Measurements from ENCODE around the gene C19orf33.

C19orf33 gene

GRCh38 chr19:38278751-38279150, 25.3 kb upstream of the C19orf33 start:
- FAIRE-seq (no peak), DNase-seq (ENCODE audit: insufficient read length, low spot score) (no peak)

- DNase-seq (ENCODE audit: insufficient read length, low spot score) (no peak), FAIRE-seq (no peak)
Observed at GRCh38 chr19:38280030-38280921, 23.8 kb upstream of the C19orf33 start.

- no peak for DNase-seq (ENCODE audit: insufficient read length, low spot score)
- no peak for FAIRE-seq
Observed at GRCh38 chr19:38281811-38282566, 22.1 kb upstream of the C19orf33 start.

- FAIRE-seq = no peak
Observed at GRCh38 chr19:38283271-38283670, 20.8 kb upstream of the C19orf33 start.

GRCh38 chr19:38284422-38284821, 19.6 kb upstream of the C19orf33 start:
- no peak for DNase-seq (ENCODE audit: insufficient read length, low spot score)
- no peak for FAIRE-seq

More at GRCh38 chr19:38283271-38283670, 20.8 kb upstream of the C19orf33 start:
- no peak for DNase-seq (ENCODE audit: insufficient read length, low spot score)

- FAIRE-seq (peak; percentile 40), DNase-seq (ENCODE audit: insufficient read length, low spot score) (no peak)
Observed at GRCh38 chr19:38285567-38285966, 18.5 kb upstream of the C19orf33 start.

GRCh38 chr19:38287604-38288003, 16.4 kb upstream of the C19orf33 start:
- DNase-seq (ENCODE audit: insufficient read length, low spot score) = no peak
- no peak for FAIRE-seq

- FAIRE-seq (no peak), DNase-seq (ENCODE audit: insufficient read length, low spot score) (no peak)
Observed at GRCh38 chr19:38288123-38288855, 15.8 kb upstream of the C19orf33 start.

- no peak for DNase-seq (ENCODE audit: insufficient read length, low spot score)
- no peak for FAIRE-seq
Observed at GRCh38 chr19:38289955-38290354, 14.1 kb upstream of the C19orf33 start.

- DNase-seq (ENCODE audit: insufficient read length, low spot score) (no peak), FAIRE-seq (peak; percentile 66)
Observed at GRCh38 chr19:38290631-38291147, 13.4 kb upstream of the C19orf33 start.

- FAIRE-seq = no peak
Observed at GRCh38 chr19:38291855-38292254, 12.2 kb upstream of the C19orf33 start.

GRCh38 chr19:38293281-38293680, 10.8 kb upstream of the C19orf33 start:
- FAIRE-seq (no peak), DNase-seq (ENCODE audit: insufficient read length, low spot score) (no peak)

More at GRCh38 chr19:38291855-38292254, 12.2 kb upstream of the C19orf33 start:
- no peak for DNase-seq (ENCODE audit: insufficient read length, low spot score)

GRCh38 chr19:38294090-38294489, 10.0 kb upstream of the C19orf33 start:
- FAIRE-seq = no peak
- no peak for DNase-seq (ENCODE audit: insufficient read length, low spot score)

- DNase-seq (ENCODE audit: insufficient read length, low spot score) (no peak), FAIRE-seq (no peak)
Observed at GRCh38 chr19:38298821-38299680, 5.0 kb upstream of the C19orf33 start.

GRCh38 chr19:38304352-38304865, 358 bp downstream of the C19orf33 start:
- FAIRE-seq (no peak), DNase-seq (ENCODE audit: insufficient read length, low spot score) (no peak)

- FAIRE-seq (no peak), DNase-seq (ENCODE audit: insufficient read length, low spot score) (no peak)
Observed at GRCh38 chr19:38304866-38305429, 897 bp downstream of the C19orf33 start.

- DNase-seq (ENCODE audit: insufficient read length, low spot score) = no peak
- no peak for FAIRE-seq
Observed at GRCh38 chr19:38306236-38306635, 2.2 kb downstream of the C19orf33 start.

- DNase-seq (ENCODE audit: insufficient read length, low spot score) (no peak), FAIRE-seq (no peak)
Observed at GRCh38 chr19:38307076-38307475, 3.0 kb downstream of the C19orf33 start.

GRCh38 chr19:38307597-38307996, 3.5 kb downstream of the C19orf33 start:
- FAIRE-seq (no peak), DNase-seq (ENCODE audit: insufficient read length, low spot score) (no peak)

Data from HTR-8/SVneo (cell line).